ENCODE results near the gene C12orf60.

DNA sequence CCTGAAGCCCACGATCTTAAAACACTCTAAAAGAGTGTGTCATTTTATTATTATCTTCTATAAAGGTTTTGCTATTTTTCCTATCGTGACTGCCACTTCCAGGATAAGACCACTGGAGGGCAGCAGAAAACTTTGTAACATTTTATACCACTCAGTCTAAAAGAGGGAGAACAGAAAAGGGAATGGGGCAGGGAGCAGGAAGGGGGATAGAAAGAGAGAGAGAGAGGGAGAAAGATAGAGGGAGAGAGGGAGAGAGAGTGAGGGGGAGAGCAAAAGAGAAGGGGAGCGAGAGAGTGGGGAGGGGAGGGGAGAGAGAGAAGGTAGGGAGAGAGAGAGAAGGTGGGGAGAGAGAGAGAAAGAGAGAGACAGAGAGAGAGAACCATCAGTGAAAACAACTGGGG, 41.9 kb downstream of the C12orf60 start:
- TF ChIP-seq, protein P1, sequence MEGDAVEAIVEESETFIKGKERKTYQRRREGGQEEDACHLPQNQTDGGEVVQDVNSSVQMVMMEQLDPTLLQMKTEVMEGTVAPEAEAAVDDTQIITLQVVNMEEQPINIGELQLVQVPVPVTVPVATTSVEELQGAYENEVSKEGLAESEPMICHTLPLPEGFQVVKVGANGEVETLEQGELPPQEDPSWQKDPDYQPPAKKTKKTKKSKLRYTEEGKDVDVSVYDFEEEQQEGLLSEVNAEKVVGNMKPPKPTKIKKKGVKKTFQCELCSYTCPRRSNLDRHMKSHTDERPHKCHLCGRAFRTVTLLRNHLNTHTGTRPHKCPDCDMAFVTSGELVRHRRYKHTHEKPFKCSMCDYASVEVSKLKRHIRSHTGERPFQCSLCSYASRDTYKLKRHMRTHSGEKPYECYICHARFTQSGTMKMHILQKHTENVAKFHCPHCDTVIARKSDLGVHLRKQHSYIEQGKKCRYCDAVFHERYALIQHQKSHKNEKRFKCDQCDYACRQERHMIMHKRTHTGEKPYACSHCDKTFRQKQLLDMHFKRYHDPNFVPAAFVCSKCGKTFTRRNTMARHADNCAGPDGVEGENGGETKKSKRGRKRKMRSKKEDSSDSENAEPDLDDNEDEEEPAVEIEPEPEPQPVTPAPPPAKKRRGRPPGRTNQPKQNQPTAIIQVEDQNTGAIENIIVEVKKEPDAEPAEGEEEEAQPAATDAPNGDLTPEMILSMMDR (IDR thresholded peaks at IDR 0.05; ENCODE audit: poor library complexity): peak; percentile 89
- TF ChIP-seq EZH2 (IDR thresholded peaks at IDR 0.05; ENCODE audit: borderline replicate concordance) (no peak), EZH2phosphoT487 (IDR thresholded peaks at IDR 0.05; ENCODE audit: low read depth, severe bottlenecking, unreplicated experiment) (no peak)
